WTC11 (cell line): Measurements from ENCODE around the gene IFITM2. TPM values are rescaled to one million over a fixed set of nuclear protein-coding genes. Genes with fewer than 3 reads are reported as not detected.

Experiments used
- ATAC-seq: fragments of 200-7000 bp; cut with Tn5 transposase; 2 replicates; pipeline ENCODE4 v1.10.0; 2021; ENCODE audit warnings: mild to moderate bottlenecking, moderate library complexity
- CTCF ChIA-PET: fragments of 300-600 bp; sonication (Branson Sonifier 250); formaldehyde crosslinking; loops from one replicate; lab custom pipeline; 2021; ENCODE audit warnings: antibody characterized with exemption; lab: Charles Lee
- POLR2A ChIA-PET: fragments of 350-600 bp; sonication (Branson Sonifier 250); formaldehyde crosslinking; loops from one replicate; lab custom pipeline; 2021; ENCODE audit warnings: antibody characterized with exemption; lab: Charles Lee
- DNase-seq: peaks from one replicate; pipeline ENCODE4 v3.0.0; 2021; ENCODE audit warnings: low spot score
- H3K27ac Mint-ChIP-seq: 2 replicates; pipeline ENCODE4 v1.8.0; 2021; ENCODE audit warnings: mixed read lengths
- H3K27me3 Mint-ChIP-seq: 2 replicates; pipeline ENCODE4 v1.8.0; 2021; ENCODE audit warnings: low read depth, mild to moderate bottlenecking, moderate library complexity, mixed read lengths
- H3K36me3 Mint-ChIP-seq: 2 replicates; pipeline ENCODE4 v1.8.0; 2021; ENCODE audit warnings: mixed read lengths
- H3K4me1 Mint-ChIP-seq: 2 replicates; pipeline ENCODE4 v1.8.0; 2022; ENCODE audit warnings: mixed read lengths
- H3K4me3 Mint-ChIP-seq: 2 replicates; pipeline ENCODE4 v1.8.0; 2021; ENCODE audit warnings: mild to moderate bottlenecking, moderate library complexity, mixed read lengths
- H3K9me3 Mint-ChIP-seq: 2 replicates; pipeline ENCODE4 v1.8.0; 2021; ENCODE audit warnings: mixed read lengths
- CREB1 ChIP-seq: sonication (generic); formaldehyde crosslinking; IDR thresholded peaks from 2 replicates; pipeline ENCODE4 v1.8.0; 2023; ENCODE audit warnings: mild to moderate bottlenecking, missing genetic modification reagents
- FOXP1 ChIP-seq: sonication (generic); formaldehyde crosslinking; IDR thresholded peaks from 2 replicates; pipeline ENCODE4 v1.8.0; 2022; ENCODE audit warnings: missing genetic modification reagents, mild to moderate bottlenecking, moderate library complexity, borderline replicate concordance
- JAZF1 ChIP-seq: fragments of 250-450 bp; sonication (Bioruptor Pico); IDR thresholded peaks from 2 replicates; pipeline ENCODE4 v1.9.0; 2021; ENCODE audit warnings: moderate library complexity, mild to moderate bottlenecking, inconsistent platforms
- MYBL2 ChIP-seq: sonication (generic); formaldehyde crosslinking; IDR thresholded peaks from 2 replicates; pipeline ENCODE4 v1.8.1; 2023; ENCODE audit warnings: mild to moderate bottlenecking, moderate library complexity, missing genetic modification reagents
- NFE2L1 ChIP-seq: sonication (generic); formaldehyde crosslinking; IDR thresholded peaks from 2 replicates; pipeline ENCODE4 v1.8.1; 2023; ENCODE audit warnings: missing genetic modification reagents
- NR1H2 ChIP-seq: sonication (generic); formaldehyde crosslinking; IDR thresholded peaks from 2 replicates; pipeline ENCODE4 v1.9.0; 2021; ENCODE audit warnings: mild to moderate bottlenecking, moderate library complexity, missing genetic modification reagents
- ZBTB21 ChIP-seq: sonication (generic); formaldehyde crosslinking; IDR thresholded peaks from 2 replicates; pipeline ENCODE4 v1.8.1; 2023; ENCODE audit warnings: mild to moderate bottlenecking, missing genetic modification reagents, borderline replicate concordance
- ZNF317 ChIP-seq: sonication (generic); formaldehyde crosslinking; IDR thresholded peaks from 2 replicates; pipeline ENCODE4 v1.8.1; 2023; ENCODE audit warnings: low read depth, mild to moderate bottlenecking, moderate library complexity, missing genetic modification reagents, borderline replicate concordance
- total RNA-seq: library from RNA; stranded (reverse); gene quantifications from 3 replicates; pipeline ENCODE4 v1.2.3, GENCODE V29; 2021
- TF ChIP-seq, protein P1 (sequence below): sonication (generic); formaldehyde crosslinking; IDR thresholded peaks from 2 replicates; pipeline ENCODE4 v1.8.0; 2023; ENCODE audit warnings: mild to moderate bottlenecking, missing genetic modification reagents
- TF ChIP-seq, protein P2 (sequence below): sonication (generic); formaldehyde crosslinking; IDR thresholded peaks from 2 replicates; pipeline ENCODE4 v1.8.0; 2022; ENCODE audit warnings: mild to moderate bottlenecking, missing genetic modification reagents
- TF ChIP-seq, protein P3 (sequence below): fragments of 200-600 bp; IDR thresholded peaks from 2 replicates; pipeline ENCODE4 v1.8.0; 2022; ENCODE audit warnings: antibody characterized with exemption
- TF ChIP-seq, protein P4 (sequence below): sonication (generic); formaldehyde crosslinking; IDR thresholded peaks from 2 replicates; pipeline ENCODE4 v1.8.1; 2023; ENCODE audit warnings: mild to moderate bottlenecking, moderate library complexity, missing genetic modification reagents
- TF ChIP-seq, protein P5 (sequence below): sonication (generic); formaldehyde crosslinking; IDR thresholded peaks from 2 replicates; pipeline ENCODE4 v1.8.1; 2023; ENCODE audit warnings: mild to moderate bottlenecking, missing genetic modification reagents, moderate library complexity

Gene IFITM2
- total RNA-seq, 1 experiment from 2014 or later, result 436 TPM

DNA sequence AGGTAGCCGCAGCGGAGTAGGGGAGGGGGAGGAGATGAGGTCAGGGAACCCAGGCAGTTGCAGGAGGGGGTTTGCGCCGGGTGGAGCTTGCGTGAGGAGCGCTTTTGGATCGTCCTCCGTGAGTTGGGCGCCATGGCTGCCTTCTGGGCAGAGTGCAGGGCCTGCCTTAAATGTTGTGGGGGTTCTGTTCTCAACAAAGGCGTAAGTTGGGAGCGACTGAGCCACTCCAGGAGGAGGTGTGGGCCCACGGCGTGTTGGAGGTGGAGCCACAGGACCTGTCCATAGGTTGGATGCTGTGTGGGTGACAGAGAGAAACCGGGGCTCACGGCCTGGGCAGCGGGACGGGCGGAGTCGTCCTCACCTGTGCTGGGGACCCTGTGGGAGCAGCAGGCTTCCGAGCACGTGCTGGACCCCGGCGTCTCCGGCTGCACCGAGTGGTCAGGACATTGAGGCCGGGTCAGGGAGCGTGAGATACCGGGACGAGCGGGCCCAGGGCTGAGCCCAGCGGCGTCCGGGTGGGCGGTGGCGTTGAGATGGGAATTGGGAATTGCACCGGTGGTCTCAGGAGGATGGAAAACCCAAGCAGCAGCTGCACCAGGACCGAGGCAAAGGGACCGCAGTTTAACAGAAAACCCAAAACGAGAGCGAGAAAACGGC, 19.7 kb upstream of the IFITM2 start (continued):
- TF ChIP-seq FOXP1 (no peak), JAZF1 (CRISPR knock-in tag) (no peak), ZNF317 (CRISPR knock-in tag) (no peak), NFE2L1 (peak; percentile 29; the same call in 1 of the 2 replicates)
- TF ChIP-seq, protein P1, sequence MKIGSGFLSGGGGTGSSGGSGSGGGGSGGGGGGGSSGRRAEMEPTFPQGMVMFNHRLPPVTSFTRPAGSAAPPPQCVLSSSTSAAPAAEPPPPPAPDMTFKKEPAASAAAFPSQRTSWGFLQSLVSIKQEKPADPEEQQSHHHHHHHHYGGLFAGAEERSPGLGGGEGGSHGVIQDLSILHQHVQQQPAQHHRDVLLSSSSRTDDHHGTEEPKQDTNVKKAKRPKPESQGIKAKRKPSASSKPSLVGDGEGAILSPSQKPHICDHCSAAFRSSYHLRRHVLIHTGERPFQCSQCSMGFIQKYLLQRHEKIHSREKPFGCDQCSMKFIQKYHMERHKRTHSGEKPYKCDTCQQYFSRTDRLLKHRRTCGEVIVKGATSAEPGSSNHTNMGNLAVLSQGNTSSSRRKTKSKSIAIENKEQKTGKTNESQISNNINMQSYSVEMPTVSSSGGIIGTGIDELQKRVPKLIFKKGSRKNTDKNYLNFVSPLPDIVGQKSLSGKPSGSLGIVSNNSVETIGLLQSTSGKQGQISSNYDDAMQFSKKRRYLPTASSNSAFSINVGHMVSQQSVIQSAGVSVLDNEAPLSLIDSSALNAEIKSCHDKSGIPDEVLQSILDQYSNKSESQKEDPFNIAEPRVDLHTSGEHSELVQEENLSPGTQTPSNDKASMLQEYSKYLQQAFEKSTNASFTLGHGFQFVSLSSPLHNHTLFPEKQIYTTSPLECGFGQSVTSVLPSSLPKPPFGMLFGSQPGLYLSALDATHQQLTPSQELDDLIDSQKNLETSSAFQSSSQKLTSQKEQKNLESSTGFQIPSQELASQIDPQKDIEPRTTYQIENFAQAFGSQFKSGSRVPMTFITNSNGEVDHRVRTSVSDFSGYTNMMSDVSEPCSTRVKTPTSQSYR (CRISPR knock-in tag), result 0 out of 2 replicates have a peak, but pooled peaks have one; percentile 16

DNA sequence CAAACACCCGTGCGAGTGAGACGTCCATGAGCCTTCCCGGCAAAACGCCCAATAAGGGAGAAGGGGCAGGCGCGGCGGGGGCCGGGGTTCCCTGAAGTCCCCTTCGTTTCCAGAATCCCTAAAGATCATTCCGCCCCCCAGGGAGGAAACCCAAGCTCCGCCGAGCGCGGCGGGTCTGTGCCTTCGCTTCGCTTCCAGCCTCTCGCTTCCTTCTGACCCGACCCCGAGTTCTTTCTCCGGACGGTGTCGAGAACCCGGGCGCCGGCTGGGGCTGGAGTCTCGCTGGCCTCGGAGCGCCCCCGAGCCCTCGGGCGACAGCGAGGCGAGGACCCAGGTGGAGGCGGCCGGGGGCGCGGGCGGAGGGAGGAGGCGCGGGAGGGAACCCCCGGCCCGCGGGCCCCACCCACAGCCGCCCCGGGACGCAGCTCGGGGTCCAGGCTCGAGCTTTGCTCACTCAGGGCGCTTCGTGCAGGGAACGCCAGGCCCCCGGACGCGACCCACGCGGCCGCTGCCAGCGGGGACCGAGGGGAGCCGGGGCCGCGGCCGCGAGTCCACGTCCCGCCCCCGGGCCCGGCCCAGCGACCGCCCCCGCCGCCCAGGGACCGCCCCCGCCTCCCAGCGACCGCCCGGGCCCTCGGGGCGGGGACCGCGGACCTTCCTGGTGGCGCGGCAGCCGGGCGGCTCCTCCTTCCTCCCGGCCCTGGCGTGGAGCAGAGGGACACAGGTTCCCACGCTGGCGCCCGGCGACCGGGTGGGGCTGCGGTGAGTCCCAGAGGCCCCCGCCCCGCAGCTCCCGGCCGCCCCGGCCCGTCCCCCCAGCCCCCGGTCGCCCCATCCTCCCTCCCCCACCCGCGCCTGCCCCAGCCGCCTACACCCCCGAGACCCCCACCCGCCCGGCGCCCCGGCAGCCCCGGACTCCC, 18.9 kb upstream of the IFITM2 start, which contains the start of gene PGGHG:
PGGHG (plus strand) TSS at position 649 of the 920 bp plus-strand sequence. CDS start 691 bp downstream, outside the sequence.
- H3K4me1 Mint-ChIP-seq, result peaks cover 43% of the 10 kb centered on the region
- DNase-seq (peak; percentile 45), ATAC-seq (peak; percentile 31)
- TF ChIP-seq NR1H2, result no peak
- peaks cover 16% of the 10 kb centered on the region; the same call in 1 of the 2 replicates for H3K36me3 Mint-ChIP-seq
- H3K4me3 Mint-ChIP-seq, result peak within 1 kb of the TSS; percentile 75
- peak within 1 kb of the TSS; percentile 32 for H3K27ac Mint-ChIP-seq
- ChIA-PET CTCF (interaction anchor here (0.9 to 4.8 kb wide), 4 partner anchors 17 to 76 kb away, joined by 3 to 34 read pairs (median 14); no protein-coding TSS in a partner anchor), POLR2A (interaction anchor here (0.8 to 2.6 kb wide), 3 partner anchors 12 to 49 kb away, joined by 4 to 9 read pairs (median 5); no protein-coding TSS in a partner anchor)
- no peaks in the 10 kb centered on the region for H3K9me3 Mint-ChIP-seq
- H3K27me3 Mint-ChIP-seq, result peaks cover 18% of the 10 kb centered on the region

DNA sequence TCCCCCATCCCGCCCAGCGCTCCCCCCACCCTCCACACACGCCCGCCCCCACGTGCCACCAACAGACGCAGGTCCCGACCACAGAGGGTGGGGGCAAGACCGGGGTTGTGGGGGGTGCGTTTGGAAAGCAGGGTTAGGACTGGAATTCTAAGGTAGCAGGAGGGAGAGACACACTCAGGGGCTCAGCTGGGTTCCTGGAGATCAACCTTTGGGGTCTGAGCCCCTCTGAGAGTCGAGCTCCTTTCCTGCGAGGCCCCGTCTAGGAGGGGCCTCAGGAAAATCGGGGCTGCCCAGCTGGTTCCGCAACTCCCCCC, 18.3 kb upstream of the IFITM2 start:
- Mint-ChIP-seq H3K4me1 (peaks cover 40% of the 10 kb centered on the region), H3K27me3 (peaks cover 18% of the 10 kb centered on the region), H3K9me3 (no peaks in the 10 kb centered on the region), H3K4me3 (peak overlapping the region; percentile 65), H3K27ac (no peak overlapping the region), H3K36me3 (peaks cover 17% of the 10 kb centered on the region; the same call in 1 of the 2 replicates)
- DNase-seq (peak; percentile 16), ATAC-seq (no peak)
- CTCF ChIA-PET, result interaction anchor here (0.9 to 4.8 kb wide), 4 partner anchors 16 to 75 kb away, joined by 3 to 34 read pairs (median 14); no protein-coding TSS in a partner anchor
- TF ChIP-seq, protein P2, sequence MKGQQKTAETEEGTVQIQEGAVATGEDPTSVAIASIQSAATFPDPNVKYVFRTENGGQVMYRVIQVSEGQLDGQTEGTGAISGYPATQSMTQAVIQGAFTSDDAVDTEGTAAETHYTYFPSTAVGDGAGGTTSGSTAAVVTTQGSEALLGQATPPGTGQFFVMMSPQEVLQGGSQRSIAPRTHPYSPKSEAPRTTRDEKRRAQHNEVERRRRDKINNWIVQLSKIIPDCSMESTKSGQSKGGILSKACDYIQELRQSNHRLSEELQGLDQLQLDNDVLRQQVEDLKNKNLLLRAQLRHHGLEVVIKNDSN (CRISPR knock-in tag), result no peak
- no peak for TF ChIP-seq ZNF317 (CRISPR knock-in tag)
- TF ChIP-seq, protein P3, sequence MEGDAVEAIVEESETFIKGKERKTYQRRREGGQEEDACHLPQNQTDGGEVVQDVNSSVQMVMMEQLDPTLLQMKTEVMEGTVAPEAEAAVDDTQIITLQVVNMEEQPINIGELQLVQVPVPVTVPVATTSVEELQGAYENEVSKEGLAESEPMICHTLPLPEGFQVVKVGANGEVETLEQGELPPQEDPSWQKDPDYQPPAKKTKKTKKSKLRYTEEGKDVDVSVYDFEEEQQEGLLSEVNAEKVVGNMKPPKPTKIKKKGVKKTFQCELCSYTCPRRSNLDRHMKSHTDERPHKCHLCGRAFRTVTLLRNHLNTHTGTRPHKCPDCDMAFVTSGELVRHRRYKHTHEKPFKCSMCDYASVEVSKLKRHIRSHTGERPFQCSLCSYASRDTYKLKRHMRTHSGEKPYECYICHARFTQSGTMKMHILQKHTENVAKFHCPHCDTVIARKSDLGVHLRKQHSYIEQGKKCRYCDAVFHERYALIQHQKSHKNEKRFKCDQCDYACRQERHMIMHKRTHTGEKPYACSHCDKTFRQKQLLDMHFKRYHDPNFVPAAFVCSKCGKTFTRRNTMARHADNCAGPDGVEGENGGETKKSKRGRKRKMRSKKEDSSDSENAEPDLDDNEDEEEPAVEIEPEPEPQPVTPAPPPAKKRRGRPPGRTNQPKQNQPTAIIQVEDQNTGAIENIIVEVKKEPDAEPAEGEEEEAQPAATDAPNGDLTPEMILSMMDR, result no peak
- POLR2A ChIA-PET, result interaction anchor here (1.0 to 2.6 kb wide), 2 partner anchors 11 to 38 kb away, joined by 5 to 9 read pairs; no protein-coding TSS in a partner anchor

DNA sequence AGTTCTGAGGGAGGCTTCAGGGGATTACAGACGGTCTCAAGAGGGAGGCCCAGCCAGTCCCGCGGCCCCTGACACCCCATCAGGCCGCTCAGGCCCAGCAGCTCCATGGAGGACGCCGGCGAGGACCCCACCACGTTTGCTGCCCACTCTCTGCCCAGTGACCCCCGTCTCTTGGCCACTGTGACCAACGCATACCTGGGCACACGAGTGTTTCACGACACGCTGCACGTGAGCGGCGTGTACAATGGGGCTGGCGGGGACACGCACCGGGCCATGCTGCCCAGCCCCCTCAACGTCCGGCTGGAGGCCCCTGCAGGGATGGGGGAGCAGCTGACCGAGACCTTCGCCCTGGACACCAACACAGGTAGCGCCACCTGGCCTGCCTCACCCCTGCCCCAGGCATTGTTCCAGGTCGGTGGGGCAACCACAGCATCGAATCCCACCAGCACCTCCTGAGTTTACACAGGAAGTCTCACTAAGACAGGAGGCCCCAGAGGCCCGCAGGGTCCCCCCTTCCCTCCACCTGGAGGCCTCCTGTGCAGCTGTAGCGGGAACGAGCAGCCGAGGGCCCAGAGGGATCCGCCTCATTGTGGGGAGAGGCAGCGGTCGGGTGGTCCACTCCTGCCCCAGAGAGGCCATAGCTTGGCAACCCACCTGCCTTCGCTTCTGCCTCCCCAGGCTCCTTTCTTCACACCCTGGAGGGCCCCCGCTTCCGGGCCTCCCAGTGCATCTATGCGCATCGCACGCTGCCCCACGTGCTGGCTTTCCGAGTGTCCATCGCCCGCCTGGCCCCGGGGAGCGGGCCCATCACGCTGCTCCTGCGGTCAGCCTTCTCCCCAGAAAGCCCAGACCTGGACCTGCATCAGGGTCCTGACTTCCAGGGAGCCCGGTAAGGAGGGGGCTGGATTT, 17.6 kb upstream of the IFITM2 start:
- no peaks in the 10 kb centered on the region for H3K9me3 Mint-ChIP-seq
- ATAC-seq, result no peak
- ChIA-PET CTCF (interaction anchor here (0.9 to 4.8 kb wide), 6 partner anchors 8 to 74 kb away, joined by 3 to 34 read pairs (median 4); no protein-coding TSS in a partner anchor), POLR2A (interaction anchor here (1.0 to 2.6 kb wide), 2 partner anchors 10 to 39 kb away, joined by 5 to 9 read pairs; no protein-coding TSS in a partner anchor)
- no peak overlapping the region; the same call in 1 of the 2 replicates for H3K27ac Mint-ChIP-seq
- peaks cover 18% of the 10 kb centered on the region for H3K27me3 Mint-ChIP-seq
- peak; percentile 13 for DNase-seq
- peaks cover 39% of the 10 kb centered on the region for H3K4me1 Mint-ChIP-seq
- peaks cover 17% of the 10 kb centered on the region; the same call in 1 of the 2 replicates for H3K36me3 Mint-ChIP-seq
- 0 out of 2 replicates have a peak, but pooled peaks have one; percentile 22 for TF ChIP-seq ZBTB21 (CRISPR knock-in tag)
- no peak for TF ChIP-seq CREB1
- no peak for TF ChIP-seq MYBL2 (CRISPR knock-in tag)
- TF ChIP-seq, protein P4, sequence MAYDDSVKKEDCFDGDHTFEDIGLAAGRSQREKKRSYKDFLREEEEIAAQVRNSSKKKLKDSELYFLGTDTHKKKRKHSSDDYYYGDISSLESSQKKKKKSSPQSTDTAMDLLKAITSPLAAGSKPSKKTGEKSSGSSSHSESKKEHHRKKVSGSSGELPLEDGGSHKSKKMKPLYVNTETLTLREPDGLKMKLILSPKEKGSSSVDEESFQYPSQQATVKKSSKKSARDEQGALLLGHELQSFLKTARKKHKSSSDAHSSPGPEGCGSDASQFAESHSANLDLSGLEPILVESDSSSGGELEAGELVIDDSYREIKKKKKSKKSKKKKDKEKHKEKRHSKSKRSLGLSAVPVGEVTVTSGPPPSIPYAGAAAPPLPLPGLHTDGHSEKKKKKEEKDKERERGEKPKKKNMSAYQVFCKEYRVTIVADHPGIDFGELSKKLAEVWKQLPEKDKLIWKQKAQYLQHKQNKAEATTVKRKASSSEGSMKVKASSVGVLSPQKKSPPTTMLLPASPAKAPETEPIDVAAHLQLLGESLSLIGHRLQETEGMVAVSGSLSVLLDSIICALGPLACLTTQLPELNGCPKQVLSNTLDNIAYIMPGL (CRISPR knock-in tag), result 0 out of 2 replicates have a peak, but pooled peaks have one; percentile 67
- TF ChIP-seq, protein P5, sequence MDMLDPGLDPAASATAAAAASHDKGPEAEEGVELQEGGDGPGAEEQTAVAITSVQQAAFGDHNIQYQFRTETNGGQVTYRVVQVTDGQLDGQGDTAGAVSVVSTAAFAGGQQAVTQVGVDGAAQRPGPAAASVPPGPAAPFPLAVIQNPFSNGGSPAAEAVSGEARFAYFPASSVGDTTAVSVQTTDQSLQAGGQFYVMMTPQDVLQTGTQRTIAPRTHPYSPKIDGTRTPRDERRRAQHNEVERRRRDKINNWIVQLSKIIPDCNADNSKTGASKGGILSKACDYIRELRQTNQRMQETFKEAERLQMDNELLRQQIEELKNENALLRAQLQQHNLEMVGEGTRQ (CRISPR knock-in tag), result no peak
- H3K4me3 Mint-ChIP-seq, result peak overlapping the region; percentile 65
